HK-2 (cell line): Measurements from ENCODE around the gene EDDM13.
"Not testable (repeated sequence)": the region's sequence is repeated elsewhere in the genome, so short reads cannot be mapped to it uniquely, and the experiment has no call there.

Source experiments
- DNase-seq: peaks from one replicate; pipeline ENCODE4 v3.0.0-alpha.2; 2018; ENCODE audit not compliant: unreplicated experiment

EDDM13 gene

GRCh38 chr19:56295531-56296455, 23.2 kb downstream of the EDDM13 start:
- DNase-seq: no peak

- no peak for DNase-seq
These were observed 24.5 kb downstream of the EDDM13 start for GRCh38 chr19:56297010-56297409.

- DNase-seq: no peak
These were observed 27.1 kb downstream of the EDDM13 start for GRCh38 chr19:56299688-56300087.

GRCh38 chr19:56301155-56301554, 28.6 kb downstream of the EDDM13 start:
- no peak for DNase-seq

- DNase-seq: no peak
These were observed 29.5 kb downstream of the EDDM13 start for GRCh38 chr19:56301886-56302620.

- DNase-seq: no peak
These were observed 31.7 kb downstream of the EDDM13 start for GRCh38 chr19:56304243-56304642.

- DNase-seq: no peak
These were observed 33.5 kb downstream of the EDDM13 start for GRCh38 chr19:56306016-56306415.

GRCh38 chr19:56307062-56307461, 34.5 kb downstream of the EDDM13 start:
- not testable (repeated sequence) for DNase-seq

- no peak for DNase-seq
These were observed 36.2 kb downstream of the EDDM13 start for GRCh38 chr19:56308792-56309191.

- peak; percentile 48 for DNase-seq
These were observed 37.1 kb downstream of the EDDM13 start for GRCh38 chr19:56309511-56310185.

- no peak for DNase-seq
These were observed 37.9 kb downstream of the EDDM13 start for GRCh38 chr19:56310462-56310861.

GRCh38 chr19:56312342-56312741, 39.8 kb downstream of the EDDM13 start:
- DNase-seq: no peak

GRCh38 chr19:56312787-56313657, 40.5 kb downstream of the EDDM13 start:
- DNase-seq: no peak

GRCh38 chr19:56314018-56314380, 41.5 kb downstream of the EDDM13 start:
- no peak for DNase-seq

- peak; percentile 98 for DNase-seq
These were observed 42.0 kb downstream of the EDDM13 start, which contains the start of gene ZSCAN5A for GRCh38 chr19:56314381-56315076. Gene ZSCAN5A (minus strand): TSS chr19:56314839. CDS start chr19:56225046, 89,793 bp downstream.

- DNase-seq: peak; percentile 98
These were observed 42.7 kb downstream of the EDDM13 start for GRCh38 chr19:56315077-56315828.

- DNase-seq: no peak
These were observed 44.2 kb downstream of the EDDM13 start for GRCh38 chr19:56316728-56317127.

GRCh38 chr19:56317749-56318148, 45.2 kb downstream of the EDDM13 start:
- no peak for DNase-seq

- no peak for DNase-seq
These were observed 47.4 kb downstream of the EDDM13 start for GRCh38 chr19:56319991-56320390.
